ENCODE results near the gene TMEM107. TPM values are rescaled to one million over a fixed set of nuclear protein-coding genes. Genes with fewer than 3 reads are reported as not detected.

TMEM107 gene
- total RNA-seq, 1 experiment from 2014 or later = 30.1 TPM

- Histone ChIP-seq H3K4me3 (replicated peaks in 1 of 2; ENCODE audit: low read depth in 1 of 2, low read length in 2 of 2) (no peak overlapping the region), H4K20me1 (ENCODE audit: insufficient read depth) (peaks cover 3% of the 10 kb centered on the region; the same call in 1 of the 2 replicates), H3K4me2 (ENCODE audit: low read length) (no peak overlapping the region), H3K9ac (ENCODE audit: low read length) (no peak overlapping the region), H3K9me3 (ENCODE audit: control insufficient read depth in 1 of 2, insufficient read depth in 1 of 2, low read depth in 1 of 2, low read length in 2 of 2) (no peaks in the 10 kb centered on the region), H3K27ac (ENCODE audit: low read depth, low read length) (peak overlapping the region; percentile 13; the same call in 1 of the 2 replicates), H3K27me3 (ENCODE audit: insufficient read depth, low read length) (no peaks in the 10 kb centered on the region), H2AFZ (ENCODE audit: low read depth, low read length, poor library complexity, severe bottlenecking) (no peak overlapping the region), H3K36me3 (ENCODE audit: control insufficient read depth in 1 of 2, insufficient read depth in 2 of 2, low read length in 2 of 2) (peaks cover 21 to 44% of the 10 kb centered on the region in 2 experiments), H3K79me2 (ENCODE audit: insufficient read depth, low read length) (peaks cover 43% of the 10 kb centered on the region), H3K9me2 (ENCODE audit: insufficient read depth) (no peaks in the 10 kb centered on the region), H3K4me1 (ENCODE audit: control insufficient read depth in 1 of 2, insufficient read depth in 2 of 2, low read length in 2 of 2) (peaks cover 7 to 26% of the 10 kb centered on the region in 2 experiments)
- TF ChIP-seq ELF1 (IDR thresholded peaks at IDR 0.05; ENCODE audit: borderline replicate concordance, low read depth) (no peak), POLR2AphosphoS5 (IDR thresholded peaks at IDR 0.05; ENCODE audit: low read depth, low read length) (peak; percentile 36; the same call in 1 of the 2 replicates), REST (IDR thresholded peaks at IDR 0.05; ENCODE audit: low read depth) (no peak), SRF (IDR thresholded peaks at IDR 0.05; ENCODE audit: low read depth) (no peak)
- ATAC-seq (no peak), DNase-seq (ENCODE audit: low read depth, low spot score) (no peak)
- CTCF ChIA-PET = no interaction called here
- POLR2A ChIA-PET = interaction anchor here (1.4 kb wide), 1 partner anchor 13 kb away, joined by 3 read pairs; no protein-coding TSS in a partner anchor
- BruUV-seq (replicated peaks) = no TSS peak
- intact Hi-C loops (cut with micrococcal nuclease) = no loop called here
- RAD21 ChIA-PET (ENCODE audit: low non-redundant PET in 1 of 2, low total read pairs in 2 of 2, uncharacterized antibody in 2 of 2, unreplicated experiment in 2 of 2) = no interaction called here
Observed at GRCh38 chr17:8204761-8205555, 28.8 kb upstream of the TMEM107 start.
